HL-60 (cell line): ENCODE measurements around the gene HOXB8.

Source experiments
- DNase-seq, 2 experiments: peaks; one replicate each; pipeline ENCODE4 v3.0.0-alpha.2; 2010 to 2020; ENCODE audit warnings: low read depth in 1 of 2, low spot score in 1 of 2
- H3K27ac ChIP-seq: fragments of 250-450 bp; sonication (Bioruptor Pico); replicated peaks from 2 replicates; pipeline ENCODE4 v1.5.1; 2020; ENCODE audit warnings: mild to moderate bottlenecking, moderate library complexity
- H3K27me3 ChIP-seq: fragments of 250-450 bp; sonication (Bioruptor Pico); 2 replicates; pipeline ENCODE4 v1.5.1; 2021; ENCODE audit warnings: mild to moderate bottlenecking, moderate library complexity; ENCODE audit not compliant: insufficient read depth, poor library complexity, severe bottlenecking
- H3K4me3 ChIP-seq: replicated peaks from 2 replicates; pipeline ENCODE4 v1.5.1; 2011; ENCODE audit warnings: mild to moderate bottlenecking, control low read depth, low read length; ENCODE audit not compliant: insufficient read depth
- GABPA ChIP-seq: IDR thresholded peaks from 2 replicates; pipeline ENCODE4 v1.6.1; 2012; ENCODE audit warnings: low read depth
- POLR2AphosphoS5 ChIP-seq: IDR thresholded peaks from 2 replicates; pipeline ENCODE4 v1.6.1; 2012; ENCODE audit warnings: low read depth
- SPI1 ChIP-seq: IDR thresholded peaks from 2 replicates; pipeline ENCODE4 v1.6.1; 2012; ENCODE audit warnings: low read depth, mild to moderate bottlenecking, borderline replicate concordance
- TF ChIP-seq, protein P1 (sequence below): IDR thresholded peaks from 2 replicates; pipeline ENCODE4 v1.6.1; 2012; ENCODE audit warnings: low read depth; ENCODE audit not compliant: insufficient replicate concordance
- TF ChIP-seq, protein P2 (sequence below): IDR thresholded peaks from one replicate; pipeline ENCODE4 v1.5.1; 2011; ENCODE audit warnings: low read length, control low read depth, inconsistent platforms; ENCODE audit not compliant: insufficient read depth

The HOXB8 gene

DNA sequence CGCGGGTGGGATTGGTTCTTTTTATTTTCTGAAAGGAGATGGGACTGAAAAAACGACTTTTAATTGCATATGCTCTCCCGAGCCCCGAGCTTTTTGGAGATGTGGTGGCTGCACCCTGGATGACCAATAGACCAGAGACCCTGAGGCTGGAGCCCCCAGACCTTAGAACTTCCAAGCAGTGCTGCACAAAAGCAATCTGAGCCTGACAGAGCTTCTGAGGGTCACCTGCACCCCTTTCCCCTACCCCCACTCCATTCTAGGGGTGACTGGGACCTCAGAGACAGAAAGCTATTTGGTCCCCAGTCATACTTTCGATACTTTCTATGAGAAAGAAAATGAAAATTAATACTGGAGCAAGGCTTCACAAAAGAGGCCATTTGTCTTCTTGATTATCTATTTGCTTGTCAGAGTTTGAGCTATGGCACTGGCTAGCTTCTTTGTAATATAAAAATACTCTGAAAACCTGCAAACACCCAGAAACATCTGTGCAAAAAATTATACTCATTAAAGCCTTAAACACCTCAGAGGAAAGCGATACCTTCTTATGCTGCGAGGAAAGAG, 40.5 kb downstream of the HOXB8 start:
- DNase-seq, result no peak
- peaks cover 87% of the 10 kb centered on the region for H3K27me3 ChIP-seq
- TF ChIP-seq SPI1, result no peak

DNA sequence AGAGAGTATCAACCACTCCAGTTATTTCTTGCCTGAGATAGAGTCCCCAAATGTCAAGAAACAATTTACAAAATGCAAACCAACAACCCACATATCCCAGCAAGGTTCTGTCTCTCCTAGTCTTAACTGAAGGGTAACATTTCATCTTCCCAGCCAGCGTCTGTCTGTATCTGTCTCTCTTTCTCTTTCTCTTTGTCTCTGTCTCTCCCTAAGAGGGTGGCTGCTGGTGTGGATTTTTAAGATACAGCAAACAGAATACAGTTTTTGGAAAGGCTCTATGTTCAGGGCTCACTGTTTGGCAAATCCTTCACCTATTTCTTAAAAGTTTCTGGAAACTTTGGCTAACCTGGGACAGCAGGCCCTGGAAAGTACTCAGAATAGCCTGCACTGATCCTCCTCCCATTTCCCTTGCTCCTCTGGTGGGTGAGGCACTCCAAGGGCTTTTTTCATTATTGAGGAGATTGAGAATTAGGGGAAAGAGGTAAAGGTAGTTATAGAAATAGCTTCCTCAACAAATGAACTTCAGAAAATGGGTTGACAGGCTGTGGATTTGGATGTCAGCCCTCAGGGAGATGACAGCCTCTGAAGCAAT, 43.2 kb downstream of the HOXB8 start:
- Histone ChIP-seq H3K27me3 (peaks cover 84% of the 10 kb centered on the region), H3K4me3 (no peak overlapping the region)
- TF ChIP-seq SPI1, result no peak
- TF ChIP-seq, protein P1, sequence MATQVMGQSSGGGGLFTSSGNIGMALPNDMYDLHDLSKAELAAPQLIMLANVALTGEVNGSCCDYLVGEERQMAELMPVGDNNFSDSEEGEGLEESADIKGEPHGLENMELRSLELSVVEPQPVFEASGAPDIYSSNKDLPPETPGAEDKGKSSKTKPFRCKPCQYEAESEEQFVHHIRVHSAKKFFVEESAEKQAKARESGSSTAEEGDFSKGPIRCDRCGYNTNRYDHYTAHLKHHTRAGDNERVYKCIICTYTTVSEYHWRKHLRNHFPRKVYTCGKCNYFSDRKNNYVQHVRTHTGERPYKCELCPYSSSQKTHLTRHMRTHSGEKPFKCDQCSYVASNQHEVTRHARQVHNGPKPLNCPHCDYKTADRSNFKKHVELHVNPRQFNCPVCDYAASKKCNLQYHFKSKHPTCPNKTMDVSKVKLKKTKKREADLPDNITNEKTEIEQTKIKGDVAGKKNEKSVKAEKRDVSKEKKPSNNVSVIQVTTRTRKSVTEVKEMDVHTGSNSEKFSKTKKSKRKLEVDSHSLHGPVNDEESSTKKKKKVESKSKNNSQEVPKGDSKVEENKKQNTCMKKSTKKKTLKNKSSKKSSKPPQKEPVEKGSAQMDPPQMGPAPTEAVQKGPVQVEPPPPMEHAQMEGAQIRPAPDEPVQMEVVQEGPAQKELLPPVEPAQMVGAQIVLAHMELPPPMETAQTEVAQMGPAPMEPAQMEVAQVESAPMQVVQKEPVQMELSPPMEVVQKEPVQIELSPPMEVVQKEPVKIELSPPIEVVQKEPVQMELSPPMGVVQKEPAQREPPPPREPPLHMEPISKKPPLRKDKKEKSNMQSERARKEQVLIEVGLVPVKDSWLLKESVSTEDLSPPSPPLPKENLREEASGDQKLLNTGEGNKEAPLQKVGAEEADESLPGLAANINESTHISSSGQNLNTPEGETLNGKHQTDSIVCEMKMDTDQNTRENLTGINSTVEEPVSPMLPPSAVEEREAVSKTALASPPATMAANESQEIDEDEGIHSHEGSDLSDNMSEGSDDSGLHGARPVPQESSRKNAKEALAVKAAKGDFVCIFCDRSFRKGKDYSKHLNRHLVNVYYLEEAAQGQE, result no peak
- no peak for TF ChIP-seq POLR2AphosphoS5
- TF ChIP-seq, protein P2, sequence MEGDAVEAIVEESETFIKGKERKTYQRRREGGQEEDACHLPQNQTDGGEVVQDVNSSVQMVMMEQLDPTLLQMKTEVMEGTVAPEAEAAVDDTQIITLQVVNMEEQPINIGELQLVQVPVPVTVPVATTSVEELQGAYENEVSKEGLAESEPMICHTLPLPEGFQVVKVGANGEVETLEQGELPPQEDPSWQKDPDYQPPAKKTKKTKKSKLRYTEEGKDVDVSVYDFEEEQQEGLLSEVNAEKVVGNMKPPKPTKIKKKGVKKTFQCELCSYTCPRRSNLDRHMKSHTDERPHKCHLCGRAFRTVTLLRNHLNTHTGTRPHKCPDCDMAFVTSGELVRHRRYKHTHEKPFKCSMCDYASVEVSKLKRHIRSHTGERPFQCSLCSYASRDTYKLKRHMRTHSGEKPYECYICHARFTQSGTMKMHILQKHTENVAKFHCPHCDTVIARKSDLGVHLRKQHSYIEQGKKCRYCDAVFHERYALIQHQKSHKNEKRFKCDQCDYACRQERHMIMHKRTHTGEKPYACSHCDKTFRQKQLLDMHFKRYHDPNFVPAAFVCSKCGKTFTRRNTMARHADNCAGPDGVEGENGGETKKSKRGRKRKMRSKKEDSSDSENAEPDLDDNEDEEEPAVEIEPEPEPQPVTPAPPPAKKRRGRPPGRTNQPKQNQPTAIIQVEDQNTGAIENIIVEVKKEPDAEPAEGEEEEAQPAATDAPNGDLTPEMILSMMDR, result no peak
- no peak for TF ChIP-seq GABPA

More for the DNA sequence above, 40.5 kb downstream of the HOXB8 start:
- H3K27ac ChIP-seq, result no peak overlapping the region
- no peak overlapping the region for H3K4me3 ChIP-seq

DNA sequence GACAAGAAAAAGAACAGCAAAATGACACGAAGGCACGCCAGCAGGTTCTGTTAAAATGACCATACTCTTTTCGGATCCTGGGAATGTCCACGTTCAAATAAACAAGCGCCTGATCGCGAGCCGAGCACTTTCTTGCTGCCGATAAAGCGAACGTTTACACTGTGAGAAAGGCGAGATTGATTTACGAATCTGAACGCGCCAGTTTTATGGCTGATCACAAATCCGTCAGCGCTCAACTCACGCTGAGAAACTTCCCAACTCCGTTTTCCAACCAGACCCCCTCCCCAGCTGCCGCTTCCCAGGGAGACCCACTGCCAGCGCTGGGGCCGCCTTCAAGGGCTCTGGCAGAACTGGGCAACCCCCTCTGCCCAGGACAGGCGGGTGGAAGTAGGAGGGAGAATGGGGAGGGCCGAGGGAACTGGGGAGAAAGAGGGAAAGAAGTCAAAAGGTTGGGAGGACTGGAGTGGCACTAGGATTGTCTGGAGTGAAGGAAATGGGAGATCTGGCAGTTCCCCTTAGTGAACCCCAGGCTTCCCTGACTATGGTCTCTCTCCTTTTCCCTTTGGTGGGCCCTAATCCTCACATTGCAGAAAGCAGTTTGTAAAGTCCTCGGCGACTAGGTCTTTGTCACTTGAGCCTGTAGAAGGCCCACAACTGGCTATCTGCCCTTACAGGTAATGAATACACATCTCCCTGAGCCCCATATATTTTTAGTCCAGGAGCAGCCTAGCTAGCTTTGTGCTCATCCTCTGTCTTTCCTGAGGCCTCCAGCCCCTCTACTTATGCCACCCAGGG, 43.9 kb downstream of the HOXB8 start:
- Histone ChIP-seq H3K4me3 (no peak overlapping the region), H3K27ac (no peak overlapping the region), H3K27me3 (peaks cover 78% of the 10 kb centered on the region)
- DNase-seq, result no peak
- TF ChIP-seq, protein P1, result no peak
- TF ChIP-seq SPI1, result no peak
- TF ChIP-seq GABPA, result no peak
- TF ChIP-seq, protein P2, result no peak
- TF ChIP-seq POLR2AphosphoS5, result no peak

More for the DNA sequence above, 43.2 kb downstream of the HOXB8 start:
- DNase-seq, result no peak
- no peak overlapping the region for H3K27ac ChIP-seq

DNA sequence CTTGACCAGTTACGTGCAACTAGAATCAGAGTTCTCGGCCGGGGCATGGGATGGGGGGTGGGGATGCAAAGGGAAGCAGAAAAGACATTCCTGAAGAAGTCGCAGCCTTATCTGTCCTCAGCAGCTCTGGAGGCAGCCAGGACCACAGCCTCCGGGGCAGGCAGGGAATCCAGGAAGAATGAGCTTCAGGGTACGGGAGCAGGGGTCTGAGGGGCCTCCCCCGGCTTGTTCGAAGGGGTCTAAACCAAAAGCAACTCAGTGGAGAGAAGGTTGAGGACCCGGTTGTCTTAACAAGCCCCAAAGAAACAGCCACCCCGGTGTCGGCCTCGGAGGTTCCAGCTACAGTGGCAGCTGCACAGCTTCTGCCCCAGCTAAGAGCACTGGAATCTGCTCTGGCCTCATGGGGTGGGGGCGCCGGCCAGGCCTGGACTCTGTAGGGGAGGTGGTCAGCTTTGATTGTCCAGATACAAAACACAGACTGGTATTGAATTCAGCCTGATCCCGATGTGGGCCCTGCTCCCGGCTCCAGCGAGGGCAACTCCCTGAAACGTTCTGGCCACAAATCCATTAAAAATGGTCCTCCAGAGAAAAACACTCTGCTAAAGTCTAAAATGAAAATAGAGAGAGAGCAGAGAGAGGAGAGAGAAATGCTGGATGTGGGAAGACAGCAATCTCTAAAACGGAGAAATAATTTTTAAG, 44.6 kb downstream of the HOXB8 start:
- no peak for DNase-seq
- Histone ChIP-seq H3K27ac (no peak overlapping the region), H3K4me3 (no peak overlapping the region), H3K27me3 (peaks cover 71% of the 10 kb centered on the region)
- TF ChIP-seq, protein P2, result no peak
- TF ChIP-seq GABPA (no peak), POLR2AphosphoS5 (no peak)
